Lower leg skin (tissue), 3 donors: Measurements from ENCODE around the gene TGOLN2.
"Not testable (repeated sequence)": the region's sequence is repeated elsewhere in the genome, so short reads cannot be mapped to it uniquely, and the experiment has no call there.

Experiments used
- POLR2A ChIP-seq, 2 donors: fragments of 450-650 bp; IDR thresholded peaks; one replicate each; pipeline ENCODE4 v1.6.1; 2016 to 2017; ENCODE audit warnings: antibody characterized with exemption in 2 of 2, mild to moderate bottlenecking in 1 of 2, moderate library complexity in 1 of 2
- TF ChIP-seq, protein P1 (sequence below), 3 donors: fragments of 450-650 bp; IDR thresholded peaks; one replicate each; pipeline ENCODE4 v1.5.1; 2016; ENCODE audit warnings: antibody characterized with exemption in 3 of 3, mild to moderate bottlenecking in 3 of 3, moderate library complexity in 2 of 3

DNA sequence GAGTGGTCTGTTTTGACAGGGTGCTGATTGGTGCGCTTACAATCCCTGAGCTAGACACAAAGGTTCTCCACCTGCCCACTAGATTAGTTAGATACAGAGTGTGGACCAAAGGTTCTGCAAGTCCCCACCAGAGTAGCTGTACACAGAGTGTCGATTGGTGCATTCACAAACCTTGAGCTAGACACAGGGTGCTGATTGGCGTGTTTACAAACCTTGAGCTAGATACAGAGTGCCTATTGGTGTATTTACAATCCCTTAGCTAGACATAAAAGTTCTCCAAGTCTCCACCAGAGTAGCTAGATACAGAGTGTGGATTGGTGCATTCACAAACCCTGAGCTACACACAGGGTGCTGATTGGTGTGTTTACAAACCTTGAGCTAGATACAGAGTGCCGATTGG lies 6.1 kb upstream of the TGOLN2 start:
- TF ChIP-seq, protein P1, sequence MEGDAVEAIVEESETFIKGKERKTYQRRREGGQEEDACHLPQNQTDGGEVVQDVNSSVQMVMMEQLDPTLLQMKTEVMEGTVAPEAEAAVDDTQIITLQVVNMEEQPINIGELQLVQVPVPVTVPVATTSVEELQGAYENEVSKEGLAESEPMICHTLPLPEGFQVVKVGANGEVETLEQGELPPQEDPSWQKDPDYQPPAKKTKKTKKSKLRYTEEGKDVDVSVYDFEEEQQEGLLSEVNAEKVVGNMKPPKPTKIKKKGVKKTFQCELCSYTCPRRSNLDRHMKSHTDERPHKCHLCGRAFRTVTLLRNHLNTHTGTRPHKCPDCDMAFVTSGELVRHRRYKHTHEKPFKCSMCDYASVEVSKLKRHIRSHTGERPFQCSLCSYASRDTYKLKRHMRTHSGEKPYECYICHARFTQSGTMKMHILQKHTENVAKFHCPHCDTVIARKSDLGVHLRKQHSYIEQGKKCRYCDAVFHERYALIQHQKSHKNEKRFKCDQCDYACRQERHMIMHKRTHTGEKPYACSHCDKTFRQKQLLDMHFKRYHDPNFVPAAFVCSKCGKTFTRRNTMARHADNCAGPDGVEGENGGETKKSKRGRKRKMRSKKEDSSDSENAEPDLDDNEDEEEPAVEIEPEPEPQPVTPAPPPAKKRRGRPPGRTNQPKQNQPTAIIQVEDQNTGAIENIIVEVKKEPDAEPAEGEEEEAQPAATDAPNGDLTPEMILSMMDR (IDR thresholded peaks at IDR 0.05): not testable (repeated sequence)
- not testable (repeated sequence) for TF ChIP-seq POLR2A (IDR thresholded peaks at IDR 0.05)
